GM21381 (cell line): ENCODE data around the gene NSD1.

Experiments used
- ATAC-seq: cut with Tn5 transposase; IDR thresholded peaks from one replicate; pipeline ENCODE4 v1.9.1; 2021; ENCODE audit warnings: mild to moderate bottlenecking, moderate library complexity; ENCODE audit not compliant: unreplicated experiment

NSD1 gene

GRCh38 chr5:177097016-177097985, 36.3 kb upstream of the NSD1 start:
- no peak for ATAC-seq

- no peak for ATAC-seq
Measured at GRCh38 chr5:177098120-177098469, 35.5 kb upstream of the NSD1 start.

- no peak for ATAC-seq
Measured at GRCh38 chr5:177098470-177099141, 35.0 kb upstream of the NSD1 start.

- ATAC-seq: no peak
Measured at GRCh38 chr5:177099422-177100093, 34.0 kb upstream of the NSD1 start.

GRCh38 chr5:177100714-177101121, 32.9 kb upstream of the NSD1 start:
- ATAC-seq: no peak

GRCh38 chr5:177103523-177104253, 29.9 kb upstream of the NSD1 start:
- ATAC-seq: no peak

GRCh38 chr5:177105691-177106476, 27.7 kb upstream of the NSD1 start:
- no peak for ATAC-seq

GRCh38 chr5:177107159-177107558, 26.4 kb upstream of the NSD1 start:
- ATAC-seq: no peak

GRCh38 chr5:177109810-177110209, 23.8 kb upstream of the NSD1 start:
- no peak for ATAC-seq

GRCh38 chr5:177111720-177112394, 21.7 kb upstream of the NSD1 start:
- ATAC-seq: no peak

GRCh38 chr5:177112589-177113220, 20.9 kb upstream of the NSD1 start:
- ATAC-seq: no peak

GRCh38 chr5:177113566-177114424, 19.8 kb upstream of the NSD1 start:
- peak; percentile 63 for ATAC-seq

- no peak for ATAC-seq
Measured at GRCh38 chr5:177116631-177117373, 16.8 kb upstream of the NSD1 start.

GRCh38 chr5:177117441-177118045, 16.0 kb upstream of the NSD1 start:
- no peak for ATAC-seq

GRCh38 chr5:177122566-177122965, 11.0 kb upstream of the NSD1 start:
- no peak for ATAC-seq

GRCh38 chr5:177123789-177124485, 9.6 kb upstream of the NSD1 start:
- ATAC-seq: no peak
